GM18526 (cell line): ENCODE data around the gene ITPRIPL2.

ENCODE experiments used
- POLR2A ChIP-seq: IDR thresholded peaks from 3 replicates; pipeline ENCODE4 v1.6.1; 2011; ENCODE audit not compliant: insufficient read length; ENCODE audit errors: extremely low read depth

ITPRIPL2 gene

DNA sequence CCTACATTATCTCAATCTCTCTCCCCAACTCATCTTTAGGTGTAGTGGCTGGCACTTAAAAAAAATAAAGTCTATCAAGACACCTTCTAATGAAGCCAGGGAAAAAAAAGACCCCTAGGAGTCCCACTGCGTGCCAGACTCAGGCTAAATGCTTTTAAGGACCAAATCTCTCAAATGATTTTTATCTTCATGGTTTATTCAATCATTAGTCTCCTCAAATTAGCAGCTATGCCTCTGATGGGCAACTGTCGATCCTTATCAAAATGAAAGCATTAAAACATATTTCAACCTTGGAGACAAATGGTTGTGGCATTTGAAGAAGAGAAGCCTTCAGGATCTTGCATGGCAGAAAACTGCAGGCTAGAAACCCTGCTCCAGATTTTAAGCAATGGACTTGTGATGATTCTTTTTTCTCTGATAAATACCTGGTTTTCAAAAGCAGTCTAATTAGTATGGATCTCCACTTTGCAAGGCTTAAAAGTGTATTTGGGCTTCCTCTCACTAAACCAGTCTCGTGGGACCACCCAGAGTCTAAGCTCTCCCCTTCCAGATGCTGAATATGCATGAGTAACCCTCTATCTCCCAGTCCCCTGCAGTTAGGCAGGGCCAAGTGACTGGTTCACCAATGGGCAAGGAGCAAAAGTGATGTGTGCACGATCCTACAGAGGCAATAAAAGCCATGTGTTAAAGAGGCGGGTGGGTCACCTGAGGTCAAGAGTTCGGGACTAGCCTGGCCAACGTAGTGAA lies 14.9 kb downstream of the ITPRIPL2 start:
- no peak for TF ChIP-seq POLR2A

DNA sequence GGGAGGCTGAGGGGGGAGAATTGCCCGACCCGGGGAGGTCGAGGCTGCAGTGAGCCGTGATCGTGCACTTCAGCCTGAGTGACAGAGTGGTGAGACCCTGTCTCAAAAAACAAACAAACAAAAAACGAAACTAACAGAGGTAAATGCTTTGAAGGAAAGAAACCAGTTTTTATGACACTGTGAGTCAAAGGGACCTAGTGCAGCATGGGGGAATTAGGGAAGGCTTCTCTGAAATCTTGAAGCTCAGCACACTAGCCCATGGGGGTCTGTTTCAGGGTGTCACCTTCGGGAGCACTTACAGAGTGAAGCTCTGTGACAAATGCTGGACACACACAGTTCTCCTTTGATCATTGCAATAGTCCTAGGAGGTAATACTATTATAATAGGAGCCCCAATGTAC lies 16.6 kb downstream of the ITPRIPL2 start:
- TF ChIP-seq POLR2A: no peak

DNA sequence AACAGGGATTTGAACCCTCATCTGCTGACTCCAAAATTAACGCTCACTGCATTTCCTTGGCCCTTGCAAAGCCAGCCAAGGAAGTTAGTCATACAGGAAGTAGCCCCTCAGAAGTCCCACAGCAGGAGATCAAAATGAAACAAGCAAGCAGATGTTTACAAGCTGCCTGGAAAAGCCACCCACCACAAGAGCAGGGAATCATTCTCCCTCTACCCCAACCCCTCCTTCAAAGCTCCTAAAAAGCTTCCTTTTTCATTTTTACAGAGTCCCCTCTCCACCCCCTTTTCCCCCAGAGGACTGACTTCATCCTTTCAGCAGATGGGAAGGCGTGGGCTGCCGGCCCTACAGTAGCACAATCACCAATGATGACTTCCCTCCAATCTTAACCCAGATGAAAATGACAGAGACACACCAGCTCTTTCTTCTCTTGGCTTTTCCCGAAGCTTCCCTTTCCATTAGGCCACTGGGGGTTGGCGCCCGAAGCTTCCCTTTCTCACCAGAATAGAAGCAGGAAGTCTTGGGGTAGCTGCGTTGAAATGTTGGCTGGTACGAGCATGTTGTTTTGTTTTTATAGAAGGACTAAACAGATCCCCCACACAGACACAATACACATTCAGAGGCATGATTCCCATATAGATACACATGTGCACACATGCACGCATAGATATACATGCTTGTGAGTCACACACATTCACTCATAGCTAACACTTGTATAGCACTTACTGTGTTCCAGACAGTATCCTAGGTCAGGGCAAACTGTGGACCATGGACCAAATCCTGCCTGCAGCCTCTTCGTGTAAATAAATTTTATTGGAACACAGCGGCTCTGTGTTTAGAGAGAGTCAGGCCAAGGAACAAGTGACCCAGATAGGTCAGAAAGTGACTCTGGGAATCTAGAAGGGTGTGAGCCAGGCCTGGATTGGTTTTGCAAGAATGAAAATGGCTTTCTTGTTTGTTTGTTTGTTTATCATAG lies 17.4 kb downstream of the ITPRIPL2 start:
- TF ChIP-seq POLR2A: no peak

DNA sequence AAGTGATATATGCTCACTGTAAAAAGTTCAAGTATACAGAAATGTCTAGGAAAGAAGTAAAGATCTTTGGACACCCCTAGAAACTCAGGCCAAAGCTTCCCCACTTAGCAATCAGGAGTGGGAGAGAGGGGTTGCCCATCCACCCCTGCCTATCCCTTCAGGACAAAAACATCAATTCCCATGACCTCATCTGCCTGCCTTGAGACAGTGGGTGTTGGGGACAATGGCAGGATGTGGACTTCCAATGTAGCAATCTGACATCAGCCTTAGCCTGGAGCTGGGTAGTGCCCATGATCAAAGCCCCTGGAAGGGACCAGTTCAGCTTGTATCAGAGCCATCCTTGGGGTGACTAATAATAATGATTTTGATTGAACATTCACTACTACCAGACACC lies 18.1 kb downstream of the ITPRIPL2 start:
- TF ChIP-seq POLR2A: no peak

DNA sequence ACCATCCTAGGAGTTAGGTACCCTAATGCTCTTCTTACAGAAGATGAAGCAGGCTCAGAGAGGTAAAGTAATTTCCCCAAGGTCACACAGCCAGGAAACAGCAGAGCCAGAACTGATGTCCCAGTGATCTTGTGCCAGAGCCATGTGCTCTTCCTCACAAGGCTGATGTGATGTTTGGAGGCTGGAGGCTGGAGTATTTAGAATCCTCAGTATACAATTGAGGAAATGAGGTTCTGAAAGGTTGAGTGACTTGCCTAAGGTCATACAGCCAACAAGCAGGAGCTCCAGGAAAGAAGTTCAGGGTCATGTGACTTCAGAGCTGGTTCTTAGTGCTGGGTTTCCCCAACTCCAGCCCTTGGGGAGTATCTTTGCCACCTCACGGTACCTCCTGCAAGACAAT lies 18.5 kb downstream of the ITPRIPL2 start:
- no peak for TF ChIP-seq POLR2A

DNA sequence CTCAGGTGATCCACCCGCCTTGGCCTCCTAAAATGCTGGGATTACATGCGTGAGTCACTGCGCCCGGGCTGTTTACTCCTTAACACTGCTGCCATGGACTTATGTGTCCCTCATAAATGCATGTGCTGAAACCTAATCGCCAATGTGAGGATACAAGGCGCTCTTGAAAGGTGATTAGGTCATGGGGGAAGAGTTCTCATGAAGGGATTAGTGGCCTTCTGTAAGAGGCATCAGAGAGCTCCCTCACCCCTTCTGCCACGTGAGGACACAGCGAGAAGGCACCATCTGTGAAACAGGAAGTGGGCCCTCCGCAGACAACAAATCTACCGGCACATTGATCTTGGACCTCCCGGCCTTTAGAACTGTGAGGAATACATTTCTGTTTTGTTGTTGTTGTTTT lies 19.1 kb downstream of the ITPRIPL2 start:
- no peak for TF ChIP-seq POLR2A

DNA sequence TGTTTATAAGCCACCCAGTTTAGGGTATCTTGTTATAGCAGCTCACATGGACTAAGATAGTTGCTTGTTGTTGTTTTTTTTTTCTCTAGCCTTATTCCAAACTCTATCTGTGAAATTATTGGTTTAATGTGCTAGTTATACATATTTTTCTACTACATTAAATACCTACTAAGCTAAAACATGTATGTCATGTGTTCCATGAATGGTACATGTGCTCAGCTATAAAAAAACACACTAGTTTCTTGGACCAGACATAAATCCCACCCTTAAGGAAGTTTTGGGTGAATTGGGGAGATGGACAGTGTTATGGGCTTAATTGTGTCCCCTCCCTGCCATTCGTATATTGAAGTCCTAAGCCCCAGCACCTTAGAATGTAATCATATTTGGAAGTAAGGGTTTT lies 19.8 kb downstream of the ITPRIPL2 start:
- no peak for TF ChIP-seq POLR2A

DNA sequence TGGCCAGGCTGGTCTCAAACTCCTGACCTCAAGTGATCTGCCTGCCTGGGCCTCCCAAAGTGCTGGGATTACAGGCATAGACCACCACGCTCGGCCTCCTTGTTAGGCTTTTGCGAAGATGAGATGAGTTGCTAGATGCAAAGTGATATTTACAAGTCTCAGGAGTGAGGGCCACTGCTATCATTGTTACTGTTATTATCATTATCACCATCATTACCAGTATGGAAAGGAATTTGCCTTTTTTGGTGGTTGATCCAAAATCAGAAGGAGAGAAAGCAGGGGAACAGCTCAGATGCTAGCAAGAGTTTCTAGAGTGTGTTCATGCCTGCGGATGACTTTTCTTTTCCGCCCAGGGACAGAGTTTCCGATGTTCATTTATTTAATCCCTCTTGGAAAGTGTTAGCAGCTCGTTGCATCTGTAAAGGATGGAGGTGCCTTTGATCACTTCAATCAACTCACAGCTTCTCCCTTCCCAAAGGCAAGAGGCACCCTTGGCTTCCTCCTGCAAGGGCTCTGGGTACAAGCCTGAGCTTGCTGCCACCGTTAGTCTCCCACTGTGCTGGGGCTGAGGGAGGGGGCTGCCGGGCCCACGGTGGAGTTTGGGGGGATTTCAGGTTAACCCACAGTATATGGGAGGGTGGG lies 21.6 kb downstream of the ITPRIPL2 start:
- TF ChIP-seq POLR2A: no peak

DNA sequence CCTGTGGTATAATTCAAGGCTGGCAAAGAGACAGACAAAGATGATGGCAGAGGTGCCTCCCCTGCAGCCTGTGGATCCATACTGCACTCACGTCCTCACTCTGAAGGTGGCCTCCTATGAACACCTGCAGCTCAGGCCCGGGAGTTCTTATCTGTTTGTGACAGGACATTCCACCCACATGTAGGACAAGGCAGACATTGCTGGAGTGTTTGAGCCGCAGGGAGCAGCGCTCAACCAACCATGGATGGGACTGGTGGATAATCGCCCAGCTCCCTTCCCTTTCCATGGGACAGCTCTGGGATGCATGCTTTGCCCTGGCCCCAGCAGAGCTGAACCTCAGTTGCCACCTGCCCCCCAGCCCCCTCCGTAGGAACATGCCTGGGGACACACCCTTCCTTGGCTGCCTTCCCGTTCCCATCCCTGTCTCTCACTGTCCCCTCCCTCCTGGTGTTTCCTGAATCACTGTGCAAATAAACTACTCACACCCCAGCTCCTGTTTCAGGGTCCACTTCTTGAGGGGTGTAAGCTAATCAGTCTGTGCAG lies 22.2 kb downstream of the ITPRIPL2 start:
- TF ChIP-seq POLR2A: no peak

DNA sequence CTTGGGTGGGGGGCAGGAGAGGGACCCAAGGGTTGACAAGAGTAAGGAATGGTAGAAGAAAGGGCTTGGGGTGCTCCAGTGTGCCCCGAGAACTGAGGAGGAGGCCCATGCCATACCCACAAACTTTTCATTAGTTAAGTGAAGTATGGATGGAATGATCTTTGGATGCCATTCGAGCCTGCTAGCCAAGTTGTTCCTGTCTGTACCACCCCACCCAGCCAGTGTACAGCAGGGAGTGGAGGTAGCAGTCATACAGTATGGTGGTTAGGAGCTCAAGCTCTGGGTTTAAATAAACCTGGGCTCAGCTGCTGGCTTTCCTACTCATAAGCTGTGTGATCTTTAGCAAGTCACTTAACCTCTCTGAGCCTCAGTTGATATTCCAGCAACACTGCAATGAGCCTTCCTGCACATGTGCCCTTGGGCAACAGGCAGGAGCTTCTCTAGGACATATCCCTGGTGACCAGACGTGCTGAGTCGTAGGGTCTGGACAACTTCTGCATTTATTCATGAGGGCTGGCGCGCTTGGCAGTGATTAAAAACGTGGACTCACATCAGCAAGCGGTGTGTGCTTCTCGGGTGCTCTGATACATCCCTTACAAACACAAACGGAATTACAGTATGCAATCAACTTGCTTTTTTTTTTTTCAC lies 22.9 kb downstream of the ITPRIPL2 start:
- no peak for TF ChIP-seq POLR2A

DNA sequence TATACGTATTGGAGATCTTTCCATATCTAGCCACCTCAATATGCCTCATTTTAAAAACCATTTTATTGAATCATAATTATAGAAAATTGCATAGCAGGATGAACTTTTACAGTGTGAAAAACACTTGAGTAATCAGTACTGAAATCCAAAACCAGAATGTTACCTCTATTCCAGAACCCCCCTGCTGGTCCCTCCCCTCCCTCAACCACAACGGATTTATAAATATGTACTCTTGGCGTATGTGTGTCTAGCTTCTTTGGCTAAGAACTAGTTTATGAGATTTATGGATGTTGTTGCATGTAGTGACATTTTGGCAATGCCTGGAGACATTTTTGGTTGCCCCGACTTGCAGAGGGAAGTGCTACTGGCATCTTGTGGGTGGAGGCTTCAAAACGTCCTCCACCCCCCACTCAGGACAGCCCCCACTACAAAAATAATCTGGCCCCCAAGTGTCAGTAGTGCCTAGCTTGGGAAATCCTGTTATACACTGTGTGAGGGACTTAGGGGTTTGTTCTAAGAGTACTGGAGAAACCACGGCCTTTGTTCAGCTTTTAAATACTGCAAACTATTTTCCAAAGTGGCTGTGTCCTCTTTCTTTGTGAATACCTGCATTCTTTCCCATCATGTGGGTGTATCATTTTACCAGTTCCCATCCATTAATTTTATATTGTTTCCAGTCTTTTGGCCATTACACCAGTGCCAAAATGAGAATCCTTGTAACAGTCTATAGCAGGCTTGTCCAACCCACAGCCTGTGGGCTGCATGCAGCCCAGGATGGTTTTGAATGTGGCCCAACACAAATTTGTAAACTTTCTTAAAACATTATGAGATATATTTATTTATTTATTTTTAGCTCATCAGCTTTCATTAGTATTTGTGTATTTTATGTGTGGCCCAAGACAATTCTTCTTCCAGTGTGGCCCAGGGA lies 23.7 kb downstream of the ITPRIPL2 start:
- TF ChIP-seq POLR2A: no peak

DNA sequence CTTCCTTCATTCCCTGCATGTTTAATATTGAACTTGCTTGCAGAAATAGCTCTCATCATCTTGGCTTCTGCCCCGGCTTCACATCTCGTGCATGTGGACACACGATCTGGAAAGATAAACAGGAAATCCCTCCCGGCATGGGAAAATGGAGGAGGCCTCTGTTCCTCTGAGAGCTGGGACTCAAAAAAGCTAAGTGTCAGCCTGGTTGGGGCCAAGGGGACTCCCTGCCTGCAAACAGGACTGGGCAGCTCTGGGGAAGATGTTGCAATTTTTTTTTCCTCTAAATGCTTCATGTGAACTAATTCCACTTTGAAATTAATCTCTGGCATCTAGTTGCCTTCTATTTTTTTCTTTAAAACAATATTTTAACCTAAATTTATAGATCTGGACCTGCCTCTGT lies 24.8 kb downstream of the ITPRIPL2 start:
- no peak for TF ChIP-seq POLR2A

DNA sequence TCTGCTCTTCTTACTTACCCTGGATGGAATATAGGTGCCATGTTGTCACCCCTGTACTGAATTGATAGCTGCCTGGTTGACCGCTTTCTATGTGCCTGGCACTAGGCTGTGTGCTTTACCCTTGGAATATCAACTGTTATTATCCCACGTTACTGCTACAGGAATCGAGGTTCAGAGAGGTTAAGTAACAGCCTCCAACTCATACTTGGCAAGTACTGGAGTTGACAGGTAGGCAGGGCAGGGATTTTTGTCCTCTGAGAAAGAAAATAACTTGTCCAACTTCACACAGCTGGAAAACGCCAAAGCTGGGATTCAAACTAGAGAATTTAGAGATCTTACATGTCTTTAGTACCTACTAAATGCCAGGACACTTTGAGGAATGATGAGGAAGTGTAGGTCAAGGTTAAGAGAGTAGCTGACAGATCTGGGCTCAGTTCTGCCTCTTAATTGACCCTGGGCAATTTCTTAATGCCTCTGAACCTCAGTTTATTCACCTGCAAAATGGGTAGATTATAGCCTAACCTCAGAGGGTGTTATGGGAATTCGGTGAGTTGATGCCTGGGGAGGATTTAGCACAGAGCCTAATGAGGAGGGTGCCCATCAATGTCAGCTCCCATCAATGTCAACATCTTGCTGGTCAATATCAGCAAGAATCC lies 25.8 kb downstream of the ITPRIPL2 start:
- TF ChIP-seq POLR2A: no peak
